ENCODE results near the gene RAB36.

RAB36 gene
- total RNA-seq = 0 to 2.8 (median 0.79) reads per million in 9 experiments

GRCh38 chr22:23144932-23145877 lies at the start of gene RAB36:
RAB36 (plus strand) TSS chr22:23145477; CDS start chr22:23146617, 1,140 bp downstream.
- ATAC-seq (replicated peaks) (peak; percentile 65), DNase-seq (peak; percentile 86 to 98 (median 95))
- no peaks in the 10 kb centered on the region for H3K27me3 Mint-ChIP-seq
- H3K27ac Mint-ChIP-seq = peak within 1 kb of the TSS; percentile 93 to 98
- peaks cover 37 to 39% of the 10 kb centered on the region in 2 donors for H3K4me1 Mint-ChIP-seq (ENCODE audit: low read depth in 2 of 2)
- H3K4me3 Mint-ChIP-seq = peak within 1 kb of the TSS; percentile 77 to 78
- H3K36me3 Mint-ChIP-seq (ENCODE audit: insufficient read depth) = peaks cover 51% of the 10 kb centered on the region
- H3K9me3 Mint-ChIP-seq = no peaks in the 10 kb centered on the region

- H3K4me3 Mint-ChIP-seq = no peak overlapping the region
- H3K36me3 Mint-ChIP-seq (ENCODE audit: insufficient read depth) = no peaks in the 10 kb centered on the region
- ATAC-seq (replicated peaks) (no peak), DNase-seq (no peak)
- H3K9me3 Mint-ChIP-seq = no peaks in the 10 kb centered on the region
- no peaks in the 10 kb centered on the region for H3K27me3 Mint-ChIP-seq
- peaks cover 0 to 2% of the 10 kb centered on the region in 2 donors for H3K4me1 Mint-ChIP-seq (ENCODE audit: low read depth in 2 of 2)
- H3K27ac Mint-ChIP-seq = peak overlapping the region in 1 of 2 donors; percentile 29
Observed at GRCh38 chr22:23095733-23096342, 49.4 kb upstream of the RAB36 start.

GRCh38 chr22:23097412-23098229 lies 47.7 kb upstream of the RAB36 start:
- Mint-ChIP-seq H3K9me3 (no peaks in the 10 kb centered on the region), H3K27ac (no peak overlapping the region), H3K27me3 (no peaks in the 10 kb centered on the region), H3K4me1 (ENCODE audit: low read depth in 2 of 2) (peaks cover 0 to 2% of the 10 kb centered on the region in 2 donors), H3K36me3 (ENCODE audit: insufficient read depth) (no peaks in the 10 kb centered on the region), H3K4me3 (no peak overlapping the region)
- ATAC-seq (replicated peaks) (no peak), DNase-seq (no peak)

GRCh38 chr22:23098230-23098705 lies 47.0 kb upstream of the RAB36 start:
- no peak overlapping the region for H3K27ac Mint-ChIP-seq
- ATAC-seq (replicated peaks) = no peak
- DNase-seq = no peak
- H3K9me3 Mint-ChIP-seq = no peaks in the 10 kb centered on the region
- H3K4me1 Mint-ChIP-seq (ENCODE audit: low read depth in 2 of 2) = peaks cover 0 to 2% of the 10 kb centered on the region in 2 donors
- no peaks in the 10 kb centered on the region for H3K27me3 Mint-ChIP-seq
- H3K4me3 Mint-ChIP-seq = no peak overlapping the region
- no peaks in the 10 kb centered on the region for H3K36me3 Mint-ChIP-seq (ENCODE audit: insufficient read depth)

GRCh38 chr22:23098718-23099530 lies 46.4 kb upstream of the RAB36 start:
- ATAC-seq (replicated peaks) (no peak), DNase-seq (no peak)
- no peaks in the 10 kb centered on the region for H3K4me1 Mint-ChIP-seq (ENCODE audit: low read depth in 2 of 2)
- H3K4me3 Mint-ChIP-seq = no peak overlapping the region
- H3K27ac Mint-ChIP-seq = no peak overlapping the region
- no peaks in the 10 kb centered on the region for H3K27me3 Mint-ChIP-seq
- H3K36me3 Mint-ChIP-seq (ENCODE audit: insufficient read depth) = no peaks in the 10 kb centered on the region
- no peaks in the 10 kb centered on the region for H3K9me3 Mint-ChIP-seq

- Mint-ChIP-seq H3K9me3 (no peaks in the 10 kb centered on the region), H3K4me3 (no peak overlapping the region), H3K27me3 (no peaks in the 10 kb centered on the region), H3K27ac (no peak overlapping the region), H3K4me1 (ENCODE audit: low read depth in 2 of 2) (no peaks in the 10 kb centered on the region), H3K36me3 (ENCODE audit: insufficient read depth) (no peaks in the 10 kb centered on the region)
- ATAC-seq (replicated peaks) (no peak), DNase-seq (no peak)
Observed at GRCh38 chr22:23099531-23099804, 45.8 kb upstream of the RAB36 start.

- no peak overlapping the region for H3K4me3 Mint-ChIP-seq
- no peak for ATAC-seq (replicated peaks)
- H3K9me3 Mint-ChIP-seq = no peaks in the 10 kb centered on the region
- no peaks in the 10 kb centered on the region for H3K4me1 Mint-ChIP-seq (ENCODE audit: low read depth in 2 of 2)
- H3K36me3 Mint-ChIP-seq (ENCODE audit: insufficient read depth) = no peaks in the 10 kb centered on the region
- no peak for DNase-seq
- H3K27ac Mint-ChIP-seq = no peak overlapping the region
- no peaks in the 10 kb centered on the region for H3K27me3 Mint-ChIP-seq
Observed at GRCh38 chr22:23100124-23100801, 45.0 kb upstream of the RAB36 start.

- DNase-seq (no peak), ATAC-seq (replicated peaks) (no peak)
- Mint-ChIP-seq H3K4me3 (no peak overlapping the region), H3K27ac (no peak overlapping the region), H3K4me1 (ENCODE audit: low read depth in 2 of 2) (no peaks in the 10 kb centered on the region), H3K27me3 (no peaks in the 10 kb centered on the region), H3K9me3 (no peaks in the 10 kb centered on the region), H3K36me3 (ENCODE audit: insufficient read depth) (no peaks in the 10 kb centered on the region)
Observed at GRCh38 chr22:23101524-23101923, 43.8 kb upstream of the RAB36 start.

GRCh38 chr22:23102002-23102655 lies 43.1 kb upstream of the RAB36 start:
- peak overlapping the region in 1 of 2 donors; percentile 35 for H3K27ac Mint-ChIP-seq
- no peaks in the 10 kb centered on the region for H3K4me1 Mint-ChIP-seq (ENCODE audit: low read depth in 2 of 2)
- ATAC-seq (replicated peaks) (no peak), DNase-seq (no peak)
- H3K9me3 Mint-ChIP-seq = no peaks in the 10 kb centered on the region
- no peaks in the 10 kb centered on the region for H3K27me3 Mint-ChIP-seq
- no peaks in the 10 kb centered on the region for H3K36me3 Mint-ChIP-seq (ENCODE audit: insufficient read depth)
- H3K4me3 Mint-ChIP-seq = no peak overlapping the region

GRCh38 chr22:23102776-23103175 lies 42.5 kb upstream of the RAB36 start:
- H3K27ac Mint-ChIP-seq = peak overlapping the region; percentile 35 to 65
- no peaks in the 10 kb centered on the region for H3K4me1 Mint-ChIP-seq (ENCODE audit: low read depth in 2 of 2)
- no peaks in the 10 kb centered on the region for H3K36me3 Mint-ChIP-seq (ENCODE audit: insufficient read depth)
- no peak overlapping the region for H3K4me3 Mint-ChIP-seq
- no peaks in the 10 kb centered on the region for H3K9me3 Mint-ChIP-seq
- ATAC-seq (replicated peaks) (no peak), DNase-seq (no peak)
- no peaks in the 10 kb centered on the region for H3K27me3 Mint-ChIP-seq

GRCh38 chr22:23103199-23103954 lies 41.9 kb upstream of the RAB36 start:
- DNase-seq (no peak), ATAC-seq (replicated peaks) (no peak)
- H3K27me3 Mint-ChIP-seq = no peaks in the 10 kb centered on the region
- H3K4me3 Mint-ChIP-seq = no peak overlapping the region
- H3K36me3 Mint-ChIP-seq (ENCODE audit: insufficient read depth) = no peaks in the 10 kb centered on the region
- no peaks in the 10 kb centered on the region for H3K4me1 Mint-ChIP-seq (ENCODE audit: low read depth in 2 of 2)
- H3K9me3 Mint-ChIP-seq = no peaks in the 10 kb centered on the region
- peak overlapping the region in 1 of 2 donors; percentile 65 for H3K27ac Mint-ChIP-seq

Data from effector memory CD8-positive, alpha-beta T cell (primary cell).